Liver (tissue), 9 donors: ENCODE measurements around the gene ORMDL2. TPM values are rescaled to one million over a fixed set of nuclear protein-coding genes. Genes with fewer than 3 reads are reported as not detected.

Experiments
- DNase-seq: peaks from one replicate; pipeline ENCODE4 v3.0.0-alpha.2; 2017; ENCODE audit warnings: low spot score
- H3K27ac ChIP-seq, 2 donors: one replicate each; pipeline ENCODE4 v1.7.0; 2013; ENCODE audit warnings: inconsistent platforms in 2 of 2, low read length in 2 of 2, control low read depth in 1 of 2, low read depth in 1 of 2, mild to moderate bottlenecking in 1 of 2
- H3K27me3 ChIP-seq, 4 donors: one replicate each; pipeline versions ENCODE4 v1.6.1 to v1.7.0; 2013; ENCODE audit warnings: low read length in 3 of 4, inconsistent platforms in 1 of 4, mild to moderate bottlenecking in 1 of 4, moderate library complexity in 1 of 4; ENCODE audit not compliant: control insufficient read depth in 4 of 4, insufficient read depth in 4 of 4
- H3K36me3 ChIP-seq, 4 donors: one replicate each; pipeline versions ENCODE4 v1.6.1 to v1.7.0; 2013; ENCODE audit warnings: low read length in 3 of 4, mild to moderate bottlenecking in 3 of 4, low read depth in 1 of 4, moderate library complexity in 1 of 4; ENCODE audit not compliant: control insufficient read depth in 4 of 4, insufficient read depth in 3 of 4
- H3K4me1 ChIP-seq, 4 donors: one replicate each; pipeline versions ENCODE4 v1.6.1 to v1.7.0; 2013; ENCODE audit warnings: low read length in 3 of 4, mild to moderate bottlenecking in 3 of 4, moderate library complexity in 1 of 4; ENCODE audit not compliant: control insufficient read depth in 4 of 4, insufficient read depth in 4 of 4
- H3K4me3 ChIP-seq, 3 donors: one replicate each; pipeline versions ENCODE4 v1.6.1 to v1.7.0; 2013; ENCODE audit warnings: low read length in 3 of 3, control low read depth in 1 of 3, low read depth in 1 of 3, mild to moderate bottlenecking in 1 of 3
- H3K9ac ChIP-seq, 2 donors: one replicate each; pipeline ENCODE4 v1.7.0; 2013; ENCODE audit warnings: low read length in 2 of 2, mild to moderate bottlenecking in 2 of 2, moderate library complexity in 2 of 2, control low read depth in 1 of 2, low read depth in 1 of 2
- H3K9me3 ChIP-seq, 4 donors: one replicate each; pipeline versions ENCODE4 v1.6.1 to v1.7.0; 2013; ENCODE audit warnings: low read length in 3 of 4; ENCODE audit not compliant: control insufficient read depth in 4 of 4
- ATF3 ChIP-seq: IDR thresholded peaks from 2 replicates; pipeline ENCODE4 v1.6.1; 2016; ENCODE audit warnings: antibody characterized with exemption
- EGR1 ChIP-seq, 2 donors: IDR thresholded peaks; 2 replicates each; pipeline ENCODE4 v1.6.1; 2016 to 2018; ENCODE audit warnings: antibody characterized with exemption in 2 of 2, low read depth in 2 of 2
- FOXA1 ChIP-seq: IDR thresholded peaks from 2 replicates; pipeline ENCODE4 v1.6.1; 2016; ENCODE audit warnings: antibody characterized with exemption
- FOXA2 ChIP-seq: IDR thresholded peaks from 2 replicates; pipeline ENCODE4 v1.6.1; 2016; ENCODE audit warnings: antibody characterized with exemption
- GABPA ChIP-seq, 2 donors: IDR thresholded peaks in 1 of 2; conservative IDR thresholded peaks in 1 of 2; 2 replicates each; pipeline ENCODE4 v1.6.1; 2016; ENCODE audit warnings: antibody characterized with exemption in 2 of 2, mild to moderate bottlenecking in 1 of 2, moderate library complexity in 1 of 2
- HNF4A ChIP-seq, 2 donors: conservative IDR thresholded peaks; 2 replicates each; pipeline ENCODE4 v1.6.1; 2016; ENCODE audit warnings: antibody characterized with exemption in 2 of 2, mild to moderate bottlenecking in 2 of 2
- HNF4G ChIP-seq: IDR thresholded peaks from 2 replicates; pipeline ENCODE4 v1.6.1; 2016; ENCODE audit warnings: antibody characterized with exemption
- JUND ChIP-seq, 2 donors: IDR thresholded peaks; 2 replicates each; pipeline ENCODE4 v1.6.1; 2016; ENCODE audit warnings: antibody characterized with exemption in 2 of 2
- NR2F2 ChIP-seq: IDR thresholded peaks from 2 replicates; pipeline ENCODE4 v1.6.1; 2016; ENCODE audit warnings: antibody characterized with exemption
- RAD21 ChIP-seq, 2 donors: IDR thresholded peaks; 2 replicates each; pipeline ENCODE4 v1.6.1; 2016; ENCODE audit warnings: antibody characterized with exemption in 2 of 2, mild to moderate bottlenecking in 2 of 2
- REST ChIP-seq: IDR thresholded peaks from 2 replicates; pipeline ENCODE4 v1.6.1; 2016; ENCODE audit warnings: antibody characterized with exemption, mild to moderate bottlenecking
- RXRA ChIP-seq, 2 donors: IDR thresholded peaks; 2 replicates each; pipeline ENCODE4 v1.6.1; 2017 to 2018; ENCODE audit warnings: antibody characterized with exemption in 2 of 2, mild to moderate bottlenecking in 1 of 2
- SP1 ChIP-seq: IDR thresholded peaks from 2 replicates; pipeline ENCODE4 v1.6.1; 2018; ENCODE audit warnings: antibody characterized with exemption, mild to moderate bottlenecking
- TAF1 ChIP-seq: conservative IDR thresholded peaks from 2 replicates; pipeline ENCODE4 v1.6.1; 2016; ENCODE audit warnings: antibody characterized with exemption, mild to moderate bottlenecking
- YY1 ChIP-seq: IDR thresholded peaks from 2 replicates; pipeline ENCODE4 v1.6.1; 2016; ENCODE audit warnings: antibody characterized with exemption, mild to moderate bottlenecking
- WGBS: extraction: QIAGEN DNeasy Blood & Tissue Kit; methylation state at CpG from one replicate; pipeline ENCODE4 v1.1.7; 2013; 5-methylcytosine and 5-hydroxymethylcytosine counted together
- polyA plus RNA-seq, 2 donors: library from polyadenylated mRNA; stranded (reverse) in 1 of 2; unstranded in 1 of 2; fragments of 200-250 nt in 1 of 2; fragments of >200 nt in 1 of 2; fragmentation: Nextera tagmentation in 1 of 2; extraction: Ambion mirVana in 1 of 2; gene quantifications; one replicate each; pipeline versions ENCODE4 v1.2.1 to v1.2.3, GENCODE V29; 2013 to 2015
- total RNA-seq, 2 donors: library from RNA; depleted of rRNA; stranded (reverse); fragments of >200 nt; gene quantifications; one replicate each; pipeline ENCODE4 v1.2.3, GENCODE V29; 2014
- TF ChIP-seq, protein P1 (sequence below): IDR thresholded peaks from 2 replicates; pipeline ENCODE4 v1.6.1; 2016; ENCODE audit warnings: antibody characterized with exemption
- TF ChIP-seq, protein P2 (sequence below): IDR thresholded peaks from 2 replicates; pipeline ENCODE4 v1.6.1; 2016; ENCODE audit warnings: antibody characterized with exemption
- TF ChIP-seq, protein P3 (sequence below): fragments of 150-350 bp; IDR thresholded peaks from 2 replicates; pipeline ENCODE4 v1.5.1; 2017; ENCODE audit warnings: improper control_type of control experiment, low read depth, low read length; ENCODE audit not compliant: missing input control
- donor health status: healthy.
- donor health status: healthy.
- donor health status: healthy.
- donor health status: healthy.
- donor health status: healthy.

Gene ORMDL2
- total and polyA plus RNA-seq, 4 donors: 12.8 to 54.2 (median 24.4) TPM

DNA sequence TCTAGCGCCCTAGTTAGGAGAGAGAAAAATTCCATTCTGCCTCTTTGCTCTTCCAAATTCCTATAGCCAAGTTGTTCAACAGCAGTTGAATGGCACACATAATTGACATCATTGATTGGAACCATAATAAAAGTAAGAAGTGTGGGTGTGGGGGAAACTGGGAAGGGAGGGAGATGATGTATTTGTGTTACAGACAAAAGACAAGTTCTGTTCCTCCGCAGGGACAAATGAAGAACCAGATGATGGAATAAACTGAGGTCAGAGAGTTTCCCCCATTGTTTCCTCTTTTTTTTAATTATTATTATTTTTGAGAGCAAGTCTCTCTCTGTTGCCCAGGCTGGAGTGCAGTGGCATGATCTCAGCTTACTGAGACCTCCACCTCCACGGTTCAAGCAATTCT is 40.0 kb upstream of the ORMDL2 start:
- 93% methylated on average over 3 of the region's 3 CpGs for WGBS
- H3K9me3 ChIP-seq: no peaks in the 10 kb centered on the region
- no peak for DNase-seq
- TF ChIP-seq ATF3 (no peak), REST (no peak), TAF1 (no peak), EGR1 (IDR thresholded peaks at IDR 0.05; ENCODE audit: low read depth in 2 of 2) (no peak), HNF4G (no peak), GABPA (IDR thresholded peaks at IDR 0.05 in 1 of 2, conservative IDR thresholded peaks at IDR 0.05 in 1 of 2) (no peak), RAD21 (IDR thresholded peaks at IDR 0.05) (no peak), YY1 (no peak), FOXA2 (no peak), RXRA (IDR thresholded peaks at IDR 0.05) (no peak), NR2F2 (no peak), SP1 (no peak), FOXA1 (no peak), HNF4A (conservative IDR thresholded peaks at IDR 0.05) (no peak), JUND (IDR thresholded peaks at IDR 0.05) (no peak)
- TF ChIP-seq, protein P1, sequence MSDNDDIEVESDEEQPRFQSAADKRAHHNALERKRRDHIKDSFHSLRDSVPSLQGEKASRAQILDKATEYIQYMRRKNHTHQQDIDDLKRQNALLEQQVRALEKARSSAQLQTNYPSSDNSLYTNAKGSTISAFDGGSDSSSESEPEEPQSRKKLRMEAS: no peak
- TF ChIP-seq, protein P2, sequence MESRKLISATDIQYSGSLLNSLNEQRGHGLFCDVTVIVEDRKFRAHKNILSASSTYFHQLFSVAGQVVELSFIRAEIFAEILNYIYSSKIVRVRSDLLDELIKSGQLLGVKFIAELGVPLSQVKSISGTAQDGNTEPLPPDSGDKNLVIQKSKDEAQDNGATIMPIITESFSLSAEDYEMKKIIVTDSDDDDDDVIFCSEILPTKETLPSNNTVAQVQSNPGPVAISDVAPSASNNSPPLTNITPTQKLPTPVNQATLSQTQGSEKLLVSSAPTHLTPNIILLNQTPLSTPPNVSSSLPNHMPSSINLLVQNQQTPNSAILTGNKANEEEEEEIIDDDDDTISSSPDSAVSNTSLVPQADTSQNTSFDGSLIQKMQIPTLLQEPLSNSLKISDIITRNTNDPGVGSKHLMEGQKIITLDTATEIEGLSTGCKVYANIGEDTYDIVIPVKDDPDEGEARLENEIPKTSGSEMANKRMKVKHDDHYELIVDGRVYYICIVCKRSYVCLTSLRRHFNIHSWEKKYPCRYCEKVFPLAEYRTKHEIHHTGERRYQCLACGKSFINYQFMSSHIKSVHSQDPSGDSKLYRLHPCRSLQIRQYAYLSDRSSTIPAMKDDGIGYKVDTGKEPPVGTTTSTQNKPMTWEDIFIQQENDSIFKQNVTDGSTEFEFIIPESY: no peak
- TF ChIP-seq, protein P3, sequence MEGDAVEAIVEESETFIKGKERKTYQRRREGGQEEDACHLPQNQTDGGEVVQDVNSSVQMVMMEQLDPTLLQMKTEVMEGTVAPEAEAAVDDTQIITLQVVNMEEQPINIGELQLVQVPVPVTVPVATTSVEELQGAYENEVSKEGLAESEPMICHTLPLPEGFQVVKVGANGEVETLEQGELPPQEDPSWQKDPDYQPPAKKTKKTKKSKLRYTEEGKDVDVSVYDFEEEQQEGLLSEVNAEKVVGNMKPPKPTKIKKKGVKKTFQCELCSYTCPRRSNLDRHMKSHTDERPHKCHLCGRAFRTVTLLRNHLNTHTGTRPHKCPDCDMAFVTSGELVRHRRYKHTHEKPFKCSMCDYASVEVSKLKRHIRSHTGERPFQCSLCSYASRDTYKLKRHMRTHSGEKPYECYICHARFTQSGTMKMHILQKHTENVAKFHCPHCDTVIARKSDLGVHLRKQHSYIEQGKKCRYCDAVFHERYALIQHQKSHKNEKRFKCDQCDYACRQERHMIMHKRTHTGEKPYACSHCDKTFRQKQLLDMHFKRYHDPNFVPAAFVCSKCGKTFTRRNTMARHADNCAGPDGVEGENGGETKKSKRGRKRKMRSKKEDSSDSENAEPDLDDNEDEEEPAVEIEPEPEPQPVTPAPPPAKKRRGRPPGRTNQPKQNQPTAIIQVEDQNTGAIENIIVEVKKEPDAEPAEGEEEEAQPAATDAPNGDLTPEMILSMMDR: no peak
- H3K9ac ChIP-seq: no peak overlapping the region
- no peak overlapping the region for H3K27ac ChIP-seq
- H3K4me3 ChIP-seq: no peak overlapping the region
- H3K27me3 ChIP-seq: no peaks in the 10 kb centered on the region
- peaks cover 6 to 38% (median 24%) of the 10 kb centered on the region in 4 donors for H3K36me3 ChIP-seq
- no peaks in the 10 kb centered on the region for H3K4me1 ChIP-seq
